ENCODE measurements around the gene RUVBL2.
"Not testable (repeated sequence)": the region's sequence is repeated elsewhere in the genome, so short reads cannot be mapped to it uniquely, and the experiment has no call there.

RUVBL2 gene

GRCh38 chr19:49009828-49010227 lies 16.1 kb downstream of the RUVBL2 start:
- no peak for ATAC-seq (replicated peaks)
- H3K36me3 Mint-ChIP-seq (ENCODE audit: insufficient read depth) = peaks cover 24% of the 10 kb centered on the region
- no peak overlapping the region for H3K27ac Mint-ChIP-seq
- H3K4me1 Mint-ChIP-seq (ENCODE audit: low read depth in 2 of 2) = no peaks in the 10 kb centered on the region
- H3K9me3 Mint-ChIP-seq = no peaks in the 10 kb centered on the region
- no peaks in the 10 kb centered on the region for H3K27me3 Mint-ChIP-seq
- DNase-seq = no peak
- no peak overlapping the region for H3K4me3 Mint-ChIP-seq

GRCh38 chr19:49010453-49010852 lies 16.8 kb downstream of the RUVBL2 start:
- no peaks in the 10 kb centered on the region for H3K27me3 Mint-ChIP-seq
- H3K27ac Mint-ChIP-seq = no peak overlapping the region
- peaks cover 21% of the 10 kb centered on the region for H3K36me3 Mint-ChIP-seq (ENCODE audit: insufficient read depth)
- H3K4me1 Mint-ChIP-seq (ENCODE audit: low read depth in 2 of 2) = no peaks in the 10 kb centered on the region
- H3K4me3 Mint-ChIP-seq = no peak overlapping the region
- no peaks in the 10 kb centered on the region for H3K9me3 Mint-ChIP-seq
- DNase-seq = no peak
- ATAC-seq (replicated peaks) = no peak

GRCh38 chr19:49011194-49011593 lies 17.5 kb downstream of the RUVBL2 start:
- no peak for DNase-seq
- H3K9me3 Mint-ChIP-seq = no peaks in the 10 kb centered on the region
- ATAC-seq (replicated peaks) = no peak

GRCh38 chr19:49014123-49014869 lies 20.6 kb downstream of the RUVBL2 start:
- no peak overlapping the region for H3K4me3 Mint-ChIP-seq
- H3K36me3 Mint-ChIP-seq (ENCODE audit: insufficient read depth) = peaks cover 16% of the 10 kb centered on the region
- peaks cover 0 to 5% of the 10 kb centered on the region in 2 donors for H3K27me3 Mint-ChIP-seq
- DNase-seq = no peak
- ATAC-seq (replicated peaks) = no peak
- peaks cover 7 to 8% of the 10 kb centered on the region in 2 donors for H3K4me1 Mint-ChIP-seq (ENCODE audit: low read depth in 2 of 2)
- H3K9me3 Mint-ChIP-seq = no peaks in the 10 kb centered on the region
- peak overlapping the region in 1 of 2 donors; percentile 62 for H3K27ac Mint-ChIP-seq

More at GRCh38 chr19:49011194-49011593, 17.5 kb downstream of the RUVBL2 start:
- H3K4me3 Mint-ChIP-seq = no peak overlapping the region
- no peak overlapping the region for H3K27ac Mint-ChIP-seq
- no peaks in the 10 kb centered on the region for H3K4me1 Mint-ChIP-seq (ENCODE audit: low read depth in 2 of 2)
- peaks cover 15% of the 10 kb centered on the region for H3K36me3 Mint-ChIP-seq (ENCODE audit: insufficient read depth)
- no peaks in the 10 kb centered on the region for H3K27me3 Mint-ChIP-seq

GRCh38 chr19:49014870-49015255 lies 21.2 kb downstream of the RUVBL2 start:
- Mint-ChIP-seq H3K9me3 (no peaks in the 10 kb centered on the region), H3K4me1 (ENCODE audit: low read depth in 2 of 2) (peaks cover 8 to 12% of the 10 kb centered on the region in 2 donors), H3K36me3 (ENCODE audit: insufficient read depth) (peaks cover 14% of the 10 kb centered on the region), H3K4me3 (no peak overlapping the region), H3K27me3 (peaks cover 0 to 8% of the 10 kb centered on the region in 2 donors), H3K27ac (no peak overlapping the region)
- ATAC-seq (replicated peaks) (no peak), DNase-seq (no peak)

GRCh38 chr19:49016067-49016839 lies 22.6 kb downstream of the RUVBL2 start:
- H3K4me3 Mint-ChIP-seq = no peak overlapping the region
- H3K4me1 Mint-ChIP-seq (ENCODE audit: low read depth in 2 of 2) = peaks cover 10 to 16% of the 10 kb centered on the region in 2 donors
- no peak for ATAC-seq (replicated peaks)
- H3K27ac Mint-ChIP-seq = peak overlapping the region in 1 of 2 donors; percentile 58
- H3K9me3 Mint-ChIP-seq = no peaks in the 10 kb centered on the region
- peaks cover 0 to 8% of the 10 kb centered on the region in 2 donors for H3K27me3 Mint-ChIP-seq
- DNase-seq = no peak
- peaks cover 4% of the 10 kb centered on the region for H3K36me3 Mint-ChIP-seq (ENCODE audit: insufficient read depth)

- Mint-ChIP-seq H3K27ac (peak within 1 kb of the TSS in 1 of 2 donors; percentile 58), H3K4me3 (peak within 1 kb of the TSS; percentile 93 to 94), H3K36me3 (ENCODE audit: insufficient read depth) (peaks cover 4% of the 10 kb centered on the region), H3K4me1 (ENCODE audit: low read depth in 2 of 2) (peaks cover 11 to 19% of the 10 kb centered on the region in 2 donors), H3K9me3 (no peaks in the 10 kb centered on the region), H3K27me3 (peaks cover 0 to 8% of the 10 kb centered on the region in 2 donors)
- DNase-seq (no peak), ATAC-seq (replicated peaks) (no peak)
Measured at GRCh38 chr19:49017041-49017665, 23.5 kb downstream of the RUVBL2 start, which contains the start of gene LHB. LHB (minus strand) TSS chr19:49017091; CDS start chr19:49017081, 10 bp downstream.

- peak; percentile 82 for ATAC-seq (replicated peaks)
- Mint-ChIP-seq H3K4me1 (ENCODE audit: low read depth in 2 of 2) (peaks cover 11 to 19% of the 10 kb centered on the region in 2 donors), H3K27me3 (peaks cover 0 to 8% of the 10 kb centered on the region in 2 donors), H3K4me3 (peak overlapping the region; percentile 93 to 94), H3K27ac (no peak overlapping the region), H3K9me3 (no peaks in the 10 kb centered on the region), H3K36me3 (ENCODE audit: insufficient read depth) (peaks cover 4% of the 10 kb centered on the region)
- peak; percentile 68 to 74 (median 71) for DNase-seq
Measured at GRCh38 chr19:49017666-49018351, 24.1 kb downstream of the RUVBL2 start.

- H3K27me3 Mint-ChIP-seq; H3K9me3 Mint-ChIP-seq; DNase-seq; H3K36me3 Mint-ChIP-seq (ENCODE audit: insufficient read depth): not testable (repeated sequence)
- Mint-ChIP-seq H3K4me1 (ENCODE audit: low read depth in 2 of 2) (peaks cover 11 to 19% of the 10 kb centered on the region in 2 donors), H3K27ac (peak overlapping the region; percentile 89 to 90), H3K4me3 (peak overlapping the region; percentile 93 to 94)
- ATAC-seq (replicated peaks) = peak; percentile 25
Measured at GRCh38 chr19:49018388-49019241, 24.9 kb downstream of the RUVBL2 start.

GRCh38 chr19:49019242-49019932 lies 25.7 kb downstream of the RUVBL2 start:
- Mint-ChIP-seq H3K4me1 (ENCODE audit: low read depth in 2 of 2) (peaks cover 11 to 19% of the 10 kb centered on the region in 2 donors), H3K9me3 (no peaks in the 10 kb centered on the region), H3K4me3 (peak overlapping the region; percentile 93 to 94), H3K27ac (peak overlapping the region; percentile 89 to 90), H3K27me3 (peaks cover 0 to 8% of the 10 kb centered on the region in 2 donors), H3K36me3 (ENCODE audit: insufficient read depth) (peaks cover 4% of the 10 kb centered on the region)
- DNase-seq (peak; percentile 40 to 54 (median 49)), ATAC-seq (replicated peaks) (peak; percentile 48)

- H3K27ac Mint-ChIP-seq = no peak overlapping the region
- ATAC-seq (replicated peaks) = no peak
- H3K27me3 Mint-ChIP-seq = peaks cover 0 to 8% of the 10 kb centered on the region in 2 donors
- DNase-seq = no peak
- H3K36me3 Mint-ChIP-seq (ENCODE audit: insufficient read depth) = peaks cover 4% of the 10 kb centered on the region
- no peaks in the 10 kb centered on the region for H3K9me3 Mint-ChIP-seq
- peak overlapping the region; percentile 93 to 94 for H3K4me3 Mint-ChIP-seq
- peaks cover 11 to 19% of the 10 kb centered on the region in 2 donors for H3K4me1 Mint-ChIP-seq (ENCODE audit: low read depth in 2 of 2)
Measured at GRCh38 chr19:49020342-49020741, 26.7 kb downstream of the RUVBL2 start.
